ENCODE data around the gene KIF5B.
A peak's percentile ranks its signal among the peaks of the same experiment; 100 is the strongest.
"Not testable (repeated sequence)": the region's sequence is repeated elsewhere in the genome, so short reads cannot be mapped to it uniquely, and the experiment has no call there.

KIF5B gene

GRCh38 chr10:32004161-32004591 is 52.0 kb downstream of the KIF5B start:
- DNase-seq = no peak

- DNase-seq = no peak
Measured at GRCh38 chr10:32002531-32002930, 53.7 kb downstream of the KIF5B start.

GRCh38 chr10:32000937-32001336 is 55.3 kb downstream of the KIF5B start:
- DNase-seq = no peak

GRCh38 chr10:31999836-32000235 is 56.4 kb downstream of the KIF5B start:
- DNase-seq = no peak

- no peak for DNase-seq
Measured at GRCh38 chr10:31999070-31999660, 57.1 kb downstream of the KIF5B start.

GRCh38 chr10:31994926-31995325 is 61.3 kb downstream of the KIF5B start:
- no peak for DNase-seq

GRCh38 chr10:31990937-31991336 is 65.3 kb downstream of the KIF5B start:
- DNase-seq = no peak

- not testable (repeated sequence) for DNase-seq
Measured at GRCh38 chr10:31987786-31988185, 68.4 kb downstream of the KIF5B start.

GRCh38 chr10:31982111-31982510 is 74.1 kb downstream of the KIF5B start:
- no peak for DNase-seq

- no peak for DNase-seq
Measured at GRCh38 chr10:31980471-31980870, 75.8 kb downstream of the KIF5B start.

- not testable (repeated sequence) for DNase-seq
Measured at GRCh38 chr10:31979071-31979470, 77.2 kb downstream of the KIF5B start.

GRCh38 chr10:31978156-31978483 is 78.1 kb downstream of the KIF5B start:
- DNase-seq = no peak

- DNase-seq = peak; percentile 58
Measured at GRCh38 chr10:31977440-31978155, 78.6 kb downstream of the KIF5B start.

- no peak for DNase-seq
Measured at GRCh38 chr10:31975157-31975765, 81.0 kb downstream of the KIF5B start.

GRCh38 chr10:31974434-31975124 is 81.6 kb downstream of the KIF5B start:
- DNase-seq = no peak

- DNase-seq = no peak
Measured at GRCh38 chr10:31972519-31973041, 83.6 kb downstream of the KIF5B start.

GRCh38 chr10:31969847-31970246 is 86.4 kb downstream of the KIF5B start:
- DNase-seq = not testable (repeated sequence)

- no peak for DNase-seq
Measured at GRCh38 chr10:31963589-31963980, 92.6 kb downstream of the KIF5B start.

GRCh38 chr10:31962826-31963588 is 93.2 kb downstream of the KIF5B start:
- DNase-seq = no peak

GRCh38 chr10:31961277-31962074 is 94.7 kb downstream of the KIF5B start:
- DNase-seq = peak; percentile 87

- no peak for DNase-seq
Measured at GRCh38 chr10:31959461-31960173, 96.6 kb downstream of the KIF5B start.
